ENCODE measurements around the gene LPP. TPM values are rescaled to one million over a fixed set of nuclear protein-coding genes. Genes with fewer than 3 reads are reported as not detected.

Gene LPP
- total RNA-seq, 1 experiment from 2014 or later: 54.0 TPM

DNA sequence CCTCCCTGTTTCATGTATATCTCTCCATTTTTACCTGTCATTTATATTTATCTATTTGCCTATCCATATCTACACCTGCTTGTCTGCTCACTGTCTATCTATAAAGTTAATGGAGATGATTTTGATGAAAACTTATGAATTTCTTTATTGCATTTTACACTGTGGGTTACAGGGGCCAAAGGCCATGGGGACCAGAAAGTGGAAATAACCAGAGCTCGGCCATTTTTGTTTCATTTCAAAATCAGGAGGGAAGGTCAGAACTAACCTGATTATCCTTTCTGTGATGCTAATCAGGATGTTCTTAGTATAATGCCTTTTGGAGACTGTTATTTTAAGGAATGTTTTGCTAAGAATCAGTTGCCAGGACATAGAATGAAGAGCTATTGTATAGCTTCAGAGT lies 147.2 kb downstream of the LPP start:
- no peak for DNase-seq (ENCODE audit: low read depth, low spot score)
- intact Hi-C loops (cut with micrococcal nuclease): no loop called here

More for the DNA sequence above, 147.2 kb downstream of the LPP start:
- ChIA-PET RAD21 (ENCODE audit: low non-redundant PET in 1 of 2, low total read pairs in 2 of 2, uncharacterized antibody in 2 of 2, unreplicated experiment in 2 of 2) (no interaction called here), POLR2A (no interaction called here), CTCF (no interaction called here)
- Histone ChIP-seq H3K27ac (ENCODE audit: low read depth, low read length) (no peak overlapping the region), H4K20me1 (ENCODE audit: insufficient read depth) (no peaks in the 10 kb centered on the region), H3K9me3 (ENCODE audit: control insufficient read depth in 1 of 2, insufficient read depth in 1 of 2, low read depth in 1 of 2, low read length in 2 of 2) (no peaks in the 10 kb centered on the region), H3K9ac (ENCODE audit: low read length) (no peak overlapping the region), H2AFZ (ENCODE audit: low read depth, low read length, poor library complexity, severe bottlenecking) (no peak overlapping the region), H3K4me2 (ENCODE audit: low read length) (no peak overlapping the region), H3K9me2 (ENCODE audit: insufficient read depth) (no peaks in the 10 kb centered on the region), H3K27me3 (ENCODE audit: insufficient read depth, low read length) (no peaks in the 10 kb centered on the region), H3K79me2 (ENCODE audit: insufficient read depth, low read length) (peaks cover 10% of the 10 kb centered on the region; the same call in 1 of the 2 replicates), H3K4me1 (ENCODE audit: control insufficient read depth in 1 of 2, insufficient read depth in 2 of 2, low read length in 2 of 2) (peaks cover 32 to 49% of the 10 kb centered on the region in 2 experiments), H3K36me3 (ENCODE audit: control insufficient read depth in 1 of 2, insufficient read depth in 2 of 2, low read length in 2 of 2) (no peaks in the 10 kb centered on the region), H3K4me3 (replicated peaks in 1 of 2; ENCODE audit: low read depth in 1 of 2, low read length in 2 of 2) (no peak overlapping the region)
- TF ChIP-seq ATF3 (IDR thresholded peaks at IDR 0.05) (no peak), POLR2A (IDR thresholded peaks at IDR 0.05; ENCODE audit: borderline replicate concordance, extremely low read depth, insufficient read depth, insufficient read length) (no peak), FOSL1 (IDR thresholded peaks at IDR 0.05; ENCODE audit: low read depth) (no peak), YY1 (IDR thresholded peaks at IDR 0.05; ENCODE audit: extremely low read depth, insufficient replicate concordance, low read depth, low read length) (no peak), ZNF274 (IDR thresholded peaks at IDR 0.05; ENCODE audit: low read depth, low read length) (no peak), POLR2AphosphoS5 (IDR thresholded peaks at IDR 0.05; ENCODE audit: low read depth, low read length) (no peak), TCF7L2 (IDR thresholded peaks at IDR 0.05; ENCODE audit: borderline replicate concordance, extremely low read depth, insufficient read depth, insufficient read length) (no peak), ELF1 (IDR thresholded peaks at IDR 0.05; ENCODE audit: borderline replicate concordance, low read depth) (no peak), EZH2 (IDR thresholded peaks at IDR 0.05) (no peak)
- TF ChIP-seq, protein P1, sequence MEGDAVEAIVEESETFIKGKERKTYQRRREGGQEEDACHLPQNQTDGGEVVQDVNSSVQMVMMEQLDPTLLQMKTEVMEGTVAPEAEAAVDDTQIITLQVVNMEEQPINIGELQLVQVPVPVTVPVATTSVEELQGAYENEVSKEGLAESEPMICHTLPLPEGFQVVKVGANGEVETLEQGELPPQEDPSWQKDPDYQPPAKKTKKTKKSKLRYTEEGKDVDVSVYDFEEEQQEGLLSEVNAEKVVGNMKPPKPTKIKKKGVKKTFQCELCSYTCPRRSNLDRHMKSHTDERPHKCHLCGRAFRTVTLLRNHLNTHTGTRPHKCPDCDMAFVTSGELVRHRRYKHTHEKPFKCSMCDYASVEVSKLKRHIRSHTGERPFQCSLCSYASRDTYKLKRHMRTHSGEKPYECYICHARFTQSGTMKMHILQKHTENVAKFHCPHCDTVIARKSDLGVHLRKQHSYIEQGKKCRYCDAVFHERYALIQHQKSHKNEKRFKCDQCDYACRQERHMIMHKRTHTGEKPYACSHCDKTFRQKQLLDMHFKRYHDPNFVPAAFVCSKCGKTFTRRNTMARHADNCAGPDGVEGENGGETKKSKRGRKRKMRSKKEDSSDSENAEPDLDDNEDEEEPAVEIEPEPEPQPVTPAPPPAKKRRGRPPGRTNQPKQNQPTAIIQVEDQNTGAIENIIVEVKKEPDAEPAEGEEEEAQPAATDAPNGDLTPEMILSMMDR (IDR thresholded peaks at IDR 0.05 in 2 of 3, conservative IDR thresholded peaks at IDR 0.05 in 1 of 3; ENCODE audit: borderline replicate concordance in 1 of 3, insufficient read depth in 1 of 3, low read depth in 2 of 3, low read length in 2 of 3): no peak
- TF ChIP-seq, protein P2, sequence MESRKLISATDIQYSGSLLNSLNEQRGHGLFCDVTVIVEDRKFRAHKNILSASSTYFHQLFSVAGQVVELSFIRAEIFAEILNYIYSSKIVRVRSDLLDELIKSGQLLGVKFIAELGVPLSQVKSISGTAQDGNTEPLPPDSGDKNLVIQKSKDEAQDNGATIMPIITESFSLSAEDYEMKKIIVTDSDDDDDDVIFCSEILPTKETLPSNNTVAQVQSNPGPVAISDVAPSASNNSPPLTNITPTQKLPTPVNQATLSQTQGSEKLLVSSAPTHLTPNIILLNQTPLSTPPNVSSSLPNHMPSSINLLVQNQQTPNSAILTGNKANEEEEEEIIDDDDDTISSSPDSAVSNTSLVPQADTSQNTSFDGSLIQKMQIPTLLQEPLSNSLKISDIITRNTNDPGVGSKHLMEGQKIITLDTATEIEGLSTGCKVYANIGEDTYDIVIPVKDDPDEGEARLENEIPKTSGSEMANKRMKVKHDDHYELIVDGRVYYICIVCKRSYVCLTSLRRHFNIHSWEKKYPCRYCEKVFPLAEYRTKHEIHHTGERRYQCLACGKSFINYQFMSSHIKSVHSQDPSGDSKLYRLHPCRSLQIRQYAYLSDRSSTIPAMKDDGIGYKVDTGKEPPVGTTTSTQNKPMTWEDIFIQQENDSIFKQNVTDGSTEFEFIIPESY (IDR thresholded peaks at IDR 0.05; ENCODE audit: extremely low read depth, insufficient replicate concordance, low read length): no peak
- TF ChIP-seq, protein P3, sequence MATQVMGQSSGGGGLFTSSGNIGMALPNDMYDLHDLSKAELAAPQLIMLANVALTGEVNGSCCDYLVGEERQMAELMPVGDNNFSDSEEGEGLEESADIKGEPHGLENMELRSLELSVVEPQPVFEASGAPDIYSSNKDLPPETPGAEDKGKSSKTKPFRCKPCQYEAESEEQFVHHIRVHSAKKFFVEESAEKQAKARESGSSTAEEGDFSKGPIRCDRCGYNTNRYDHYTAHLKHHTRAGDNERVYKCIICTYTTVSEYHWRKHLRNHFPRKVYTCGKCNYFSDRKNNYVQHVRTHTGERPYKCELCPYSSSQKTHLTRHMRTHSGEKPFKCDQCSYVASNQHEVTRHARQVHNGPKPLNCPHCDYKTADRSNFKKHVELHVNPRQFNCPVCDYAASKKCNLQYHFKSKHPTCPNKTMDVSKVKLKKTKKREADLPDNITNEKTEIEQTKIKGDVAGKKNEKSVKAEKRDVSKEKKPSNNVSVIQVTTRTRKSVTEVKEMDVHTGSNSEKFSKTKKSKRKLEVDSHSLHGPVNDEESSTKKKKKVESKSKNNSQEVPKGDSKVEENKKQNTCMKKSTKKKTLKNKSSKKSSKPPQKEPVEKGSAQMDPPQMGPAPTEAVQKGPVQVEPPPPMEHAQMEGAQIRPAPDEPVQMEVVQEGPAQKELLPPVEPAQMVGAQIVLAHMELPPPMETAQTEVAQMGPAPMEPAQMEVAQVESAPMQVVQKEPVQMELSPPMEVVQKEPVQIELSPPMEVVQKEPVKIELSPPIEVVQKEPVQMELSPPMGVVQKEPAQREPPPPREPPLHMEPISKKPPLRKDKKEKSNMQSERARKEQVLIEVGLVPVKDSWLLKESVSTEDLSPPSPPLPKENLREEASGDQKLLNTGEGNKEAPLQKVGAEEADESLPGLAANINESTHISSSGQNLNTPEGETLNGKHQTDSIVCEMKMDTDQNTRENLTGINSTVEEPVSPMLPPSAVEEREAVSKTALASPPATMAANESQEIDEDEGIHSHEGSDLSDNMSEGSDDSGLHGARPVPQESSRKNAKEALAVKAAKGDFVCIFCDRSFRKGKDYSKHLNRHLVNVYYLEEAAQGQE (IDR thresholded peaks at IDR 0.05; ENCODE audit: low read depth): no peak
- TF ChIP-seq, protein P4, sequence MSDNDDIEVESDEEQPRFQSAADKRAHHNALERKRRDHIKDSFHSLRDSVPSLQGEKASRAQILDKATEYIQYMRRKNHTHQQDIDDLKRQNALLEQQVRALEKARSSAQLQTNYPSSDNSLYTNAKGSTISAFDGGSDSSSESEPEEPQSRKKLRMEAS (IDR thresholded peaks at IDR 0.05): no peak
- no TSS peak for BruUV-seq (replicated peaks)
- no peak for ATAC-seq
